Erythroblast (primary cell): ENCODE results near the gene BICDL1.

Experiments
- GATA1 ChIP-seq: IDR thresholded peaks from 2 replicates; pipeline ENCODE4 v1.6.1; 2011; ENCODE audit warnings: low read depth, mild to moderate bottlenecking, control low read depth, low read length, moderate library complexity
- POLR2A ChIP-seq: IDR thresholded peaks from 2 replicates; pipeline ENCODE4 v1.6.1; 2011; ENCODE audit warnings: mild to moderate bottlenecking, low read length

DNA sequence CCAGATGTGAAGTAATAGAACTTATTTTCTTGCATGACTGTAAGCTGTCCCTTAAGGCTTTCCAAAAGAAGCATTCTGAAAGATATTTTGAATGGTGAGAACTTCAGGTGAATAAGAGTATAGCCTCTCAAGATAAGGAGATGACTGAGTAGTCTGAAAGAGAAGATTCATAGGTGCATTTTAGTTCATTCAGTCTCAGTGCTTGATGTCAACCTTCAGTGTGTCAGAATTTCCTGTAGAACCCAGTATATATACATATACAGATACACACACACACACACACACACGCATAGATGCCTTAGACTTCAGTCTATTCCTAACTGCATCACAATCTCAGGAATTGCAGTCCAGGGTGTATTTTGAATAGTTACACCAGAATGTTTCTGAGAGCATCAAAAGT is 7.4 kb downstream of the BICDL1 start:
- TF ChIP-seq POLR2A (no peak), GATA1 (no peak)
